Central memory CD8-positive, alpha-beta T cell (primary cell): Measurements from ENCODE around the gene RAD51B.

ENCODE experiments used
- ATAC-seq: fragments of 150-1000 bp; cut with Tn5 transposase; replicated peaks from 2 replicates; pipeline ENCODE4 v1.10.0; 2022; ENCODE audit warnings: mild to moderate bottlenecking, moderate FRiP score, moderate number of reproducible peaks; ENCODE audit not compliant: poor library complexity, severe bottlenecking; ENCODE audit errors: extremely low read depth
- DNase-seq, 2 donors: peaks; one replicate each; pipeline ENCODE4 v3.0.0; 2021; ENCODE audit warnings: low spot score in 2 of 2
- H3K27ac Mint-ChIP-seq: one replicate; pipeline ENCODE4 v1.8.0; 2022; ENCODE audit warnings: low read depth, mild to moderate bottlenecking, moderate library complexity, mixed read lengths
- H3K27me3 Mint-ChIP-seq: one replicate; pipeline ENCODE4 v1.8.0; 2022; ENCODE audit warnings: mixed read lengths
- H3K36me3 Mint-ChIP-seq: one replicate; pipeline ENCODE4 v1.8.0; 2022; ENCODE audit warnings: mild to moderate bottlenecking, moderate library complexity, mixed read lengths; ENCODE audit not compliant: insufficient read depth
- H3K4me1 Mint-ChIP-seq: one replicate; pipeline ENCODE4 v1.8.0; 2022; ENCODE audit warnings: mixed read lengths
- H3K4me3 Mint-ChIP-seq: one replicate; pipeline ENCODE4 v1.8.0; 2022; ENCODE audit warnings: mild to moderate bottlenecking, moderate library complexity, mixed read lengths
- H3K9me3 Mint-ChIP-seq: one replicate; pipeline ENCODE4 v1.8.0; 2022; ENCODE audit warnings: mixed read lengths

Gene RAD51B

GRCh38 chr14:68768316-68768715 lies 948.7 kb downstream of the RAD51B start:
- Mint-ChIP-seq H3K27me3 (no peaks in the 10 kb centered on the region), H3K36me3 (peaks cover 2% of the 10 kb centered on the region), H3K4me3 (no peak overlapping the region), H3K27ac (no peak overlapping the region), H3K9me3 (no peaks in the 10 kb centered on the region), H3K4me1 (peaks cover 49% of the 10 kb centered on the region)
- DNase-seq (no peak), ATAC-seq (no peak)

GRCh38 chr14:68770051-68770450 lies 950.5 kb downstream of the RAD51B start:
- Mint-ChIP-seq H3K4me1 (peaks cover 49% of the 10 kb centered on the region), H3K27ac (no peak overlapping the region), H3K4me3 (no peak overlapping the region), H3K27me3 (no peaks in the 10 kb centered on the region), H3K36me3 (peaks cover 2% of the 10 kb centered on the region), H3K9me3 (no peaks in the 10 kb centered on the region)
- no peak for DNase-seq
- ATAC-seq, result no peak

- peaks cover 49% of the 10 kb centered on the region for H3K4me1 Mint-ChIP-seq
- DNase-seq, result no peak
- H3K4me3 Mint-ChIP-seq, result no peak overlapping the region
- H3K36me3 Mint-ChIP-seq, result peaks cover 2% of the 10 kb centered on the region
- H3K27me3 Mint-ChIP-seq, result no peaks in the 10 kb centered on the region
- ATAC-seq, result no peak
- no peak overlapping the region for H3K27ac Mint-ChIP-seq
- no peaks in the 10 kb centered on the region for H3K9me3 Mint-ChIP-seq
Measured at GRCh38 chr14:68770553-68771286, 951.1 kb downstream of the RAD51B start.

GRCh38 chr14:68771631-68772030 lies 952.1 kb downstream of the RAD51B start:
- Mint-ChIP-seq H3K4me1 (peaks cover 48% of the 10 kb centered on the region), H3K4me3 (no peak overlapping the region), H3K27me3 (no peaks in the 10 kb centered on the region), H3K9me3 (no peaks in the 10 kb centered on the region), H3K36me3 (no peaks in the 10 kb centered on the region), H3K27ac (no peak overlapping the region)
- ATAC-seq, result no peak
- DNase-seq, result no peak

GRCh38 chr14:68772761-68773381 lies 953.3 kb downstream of the RAD51B start:
- H3K36me3 Mint-ChIP-seq, result no peaks in the 10 kb centered on the region
- H3K27me3 Mint-ChIP-seq, result no peaks in the 10 kb centered on the region
- peaks cover 40% of the 10 kb centered on the region for H3K4me1 Mint-ChIP-seq
- no peak overlapping the region for H3K27ac Mint-ChIP-seq
- no peaks in the 10 kb centered on the region for H3K9me3 Mint-ChIP-seq
- H3K4me3 Mint-ChIP-seq, result no peak overlapping the region
- no peak for DNase-seq
- ATAC-seq, result no peak

GRCh38 chr14:68774771-68775613 lies 955.4 kb downstream of the RAD51B start:
- no peak for DNase-seq
- Mint-ChIP-seq H3K4me1 (peaks cover 61% of the 10 kb centered on the region), H3K4me3 (no peak overlapping the region)

GRCh38 chr14:68775614-68776126 lies 956.1 kb downstream of the RAD51B start:
- H3K36me3 Mint-ChIP-seq, result peaks cover 6% of the 10 kb centered on the region
- H3K4me1 Mint-ChIP-seq, result peaks cover 60% of the 10 kb centered on the region
- no peaks in the 10 kb centered on the region for H3K9me3 Mint-ChIP-seq
- H3K27me3 Mint-ChIP-seq, result no peaks in the 10 kb centered on the region
- DNase-seq (no peak), ATAC-seq (no peak)
- H3K4me3 Mint-ChIP-seq, result no peak overlapping the region
- no peak overlapping the region for H3K27ac Mint-ChIP-seq

More at GRCh38 chr14:68774771-68775613, 955.4 kb downstream of the RAD51B start:
- no peak for ATAC-seq
- H3K36me3 Mint-ChIP-seq, result peaks cover 6% of the 10 kb centered on the region
- peak overlapping the region; percentile 32 for H3K27ac Mint-ChIP-seq
- no peaks in the 10 kb centered on the region for H3K27me3 Mint-ChIP-seq
- H3K9me3 Mint-ChIP-seq, result no peaks in the 10 kb centered on the region

- Mint-ChIP-seq H3K4me1 (peaks cover 65% of the 10 kb centered on the region), H3K36me3 (peaks cover 11% of the 10 kb centered on the region)
- ATAC-seq, result no peak
Measured at GRCh38 chr14:68777644-68778043, 958.1 kb downstream of the RAD51B start.

More at GRCh38 chr14:68777644-68778043, 958.1 kb downstream of the RAD51B start:
- no peak for DNase-seq
- Mint-ChIP-seq H3K4me3 (no peak overlapping the region), H3K27ac (peak overlapping the region; percentile 35), H3K9me3 (no peaks in the 10 kb centered on the region), H3K27me3 (no peaks in the 10 kb centered on the region)
